HG02623 (cell line): ENCODE measurements around the gene PACSIN2.
"Not testable (repeated sequence)": the region's sequence is repeated elsewhere in the genome, so short reads cannot be mapped to it uniquely, and the experiment has no call there.

Experiments
- ATAC-seq: cut with Tn5 transposase; IDR thresholded peaks from one replicate; pipeline ENCODE4 v1.9.1; 2021; ENCODE audit warnings: moderate library complexity; ENCODE audit not compliant: unreplicated experiment

Gene PACSIN2

GRCh38 chr22:42992886-42993479 is 22.0 kb downstream of the PACSIN2 start:
- ATAC-seq: no peak

GRCh38 chr22:42992092-42992491 is 22.9 kb downstream of the PACSIN2 start:
- ATAC-seq: no peak

- no peak for ATAC-seq
These were observed 23.8 kb downstream of the PACSIN2 start for GRCh38 chr22:42991010-42991651.

- no peak for ATAC-seq
These were observed 24.7 kb downstream of the PACSIN2 start for GRCh38 chr22:42990131-42990838.

GRCh38 chr22:42986115-42986514 is 28.8 kb downstream of the PACSIN2 start:
- ATAC-seq: no peak

- no peak for ATAC-seq
These were observed 29.4 kb downstream of the PACSIN2 start for GRCh38 chr22:42985531-42985905.

GRCh38 chr22:42984814-42985530 is 30.0 kb downstream of the PACSIN2 start:
- no peak for ATAC-seq

- ATAC-seq: no peak
These were observed 30.6 kb downstream of the PACSIN2 start for GRCh38 chr22:42984397-42984796.

GRCh38 chr22:42983470-42983869 is 31.5 kb downstream of the PACSIN2 start:
- ATAC-seq: no peak

- no peak for ATAC-seq
These were observed 35.3 kb downstream of the PACSIN2 start for GRCh38 chr22:42979606-42980005.

GRCh38 chr22:42978453-42979103 is 36.4 kb downstream of the PACSIN2 start:
- no peak for ATAC-seq

GRCh38 chr22:42977569-42977968 is 37.4 kb downstream of the PACSIN2 start:
- ATAC-seq: no peak

- no peak for ATAC-seq
These were observed 38.6 kb downstream of the PACSIN2 start for GRCh38 chr22:42976217-42976933.

- no peak for ATAC-seq
These were observed 40.7 kb downstream of the PACSIN2 start for GRCh38 chr22:42974223-42974622.

GRCh38 chr22:42973536-42973881 is 41.4 kb downstream of the PACSIN2 start:
- ATAC-seq: no peak

- no peak for ATAC-seq
These were observed 42.1 kb downstream of the PACSIN2 start for GRCh38 chr22:42972649-42973535.

- ATAC-seq: not testable (repeated sequence)
These were observed 43.5 kb downstream of the PACSIN2 start for GRCh38 chr22:42971473-42971860.

- no peak for ATAC-seq
These were observed 44.9 kb downstream of the PACSIN2 start for GRCh38 chr22:42970029-42970428.

GRCh38 chr22:42969348-42969975 is 45.5 kb downstream of the PACSIN2 start:
- ATAC-seq: no peak
